A549 (cell line): Measurements from ENCODE around the gene PRMT5.

ENCODE experiments used
- CBX8 ChIP-seq: fragments of 200-600 bp; sonication (generic); IDR thresholded peaks from 2 replicates; pipeline ENCODE4 v1.6.1; 2016
- CEBPB ChIP-seq, 2 experiments: fragments of >200 bp in 1 of 2; sonication (Bioruptor Twin) in 1 of 2; formaldehyde crosslinking in 1 of 2; IDR thresholded peaks; 2 replicates each; pipeline ENCODE4 v1.6.1; 2012 to 2016
- CHD2 ChIP-seq: fragments of 150-350 bp; IDR thresholded peaks from 2 replicates; pipeline ENCODE4 v1.6.1; 2014; ENCODE audit warnings: low read length; ENCODE audit not compliant: partially characterized antibody
- CHD4 ChIP-seq: fragments of 200-600 bp; sonication (generic); IDR thresholded peaks from 2 replicates; pipeline ENCODE4 v1.6.1; 2016; ENCODE audit warnings: antibody characterized with exemption, mild to moderate bottlenecking, borderline replicate concordance
- EP300 ChIP-seq, 2 experiments: fragments of >200 bp; sonication (Bioruptor Twin); formaldehyde crosslinking; IDR thresholded peaks; 2 replicates in 1 of 2; 3 replicates in 1 of 2; pipeline ENCODE4 v1.6.1; 2016 to 2017
- ESRRA ChIP-seq: fragments of 150-350 bp; IDR thresholded peaks from 2 replicates; pipeline ENCODE4 v1.6.1; 2014; ENCODE audit warnings: mild to moderate bottlenecking, low read length, borderline replicate concordance
- KDM1A ChIP-seq: fragments of 200-600 bp; sonication (generic); IDR thresholded peaks from 2 replicates; pipeline ENCODE4 v1.6.1; 2016; ENCODE audit warnings: low read depth, mild to moderate bottlenecking
- MAX ChIP-seq: IDR thresholded peaks from 2 replicates; pipeline ENCODE4 v1.6.1; 2012
- MYC ChIP-seq: IDR thresholded peaks from 2 replicates; pipeline ENCODE4 v1.6.1; 2012; ENCODE audit warnings: mild to moderate bottlenecking, inconsistent platforms, low read length, improper control_type of control experiment, borderline replicate concordance
- SMC3 ChIP-seq: fragments of >200 bp; sonication (Bioruptor Twin); formaldehyde crosslinking; IDR thresholded peaks from 3 replicates; pipeline ENCODE4 v1.6.1; 2018; ENCODE audit warnings: inconsistent platforms
- TFCP2L1 ChIP-seq: fragments of 250-450 bp; sonication (Bioruptor Pico); IDR thresholded peaks from 2 replicates; pipeline ENCODE4 v1.5.0; 2021; ENCODE audit warnings: mild to moderate bottlenecking
- USF2 ChIP-seq: fragments of 450-650 bp; IDR thresholded peaks from 2 replicates; pipeline ENCODE4 v1.6.1; 2014; ENCODE audit warnings: antibody characterized with exemption
- ZSCAN20 ChIP-seq: fragments of 250-450 bp; sonication (Bioruptor Pico); IDR thresholded peaks from 2 replicates; pipeline ENCODE4 v1.8.0; 2022; ENCODE audit warnings: mild to moderate bottlenecking, moderate library complexity
- TF ChIP-seq, protein P1 (sequence below): fragments of >200 bp; sonication (Bioruptor Twin); formaldehyde crosslinking; IDR thresholded peaks from 3 replicates; pipeline ENCODE4 v1.5.1; 2016

- TF ChIP-seq, protein P1, sequence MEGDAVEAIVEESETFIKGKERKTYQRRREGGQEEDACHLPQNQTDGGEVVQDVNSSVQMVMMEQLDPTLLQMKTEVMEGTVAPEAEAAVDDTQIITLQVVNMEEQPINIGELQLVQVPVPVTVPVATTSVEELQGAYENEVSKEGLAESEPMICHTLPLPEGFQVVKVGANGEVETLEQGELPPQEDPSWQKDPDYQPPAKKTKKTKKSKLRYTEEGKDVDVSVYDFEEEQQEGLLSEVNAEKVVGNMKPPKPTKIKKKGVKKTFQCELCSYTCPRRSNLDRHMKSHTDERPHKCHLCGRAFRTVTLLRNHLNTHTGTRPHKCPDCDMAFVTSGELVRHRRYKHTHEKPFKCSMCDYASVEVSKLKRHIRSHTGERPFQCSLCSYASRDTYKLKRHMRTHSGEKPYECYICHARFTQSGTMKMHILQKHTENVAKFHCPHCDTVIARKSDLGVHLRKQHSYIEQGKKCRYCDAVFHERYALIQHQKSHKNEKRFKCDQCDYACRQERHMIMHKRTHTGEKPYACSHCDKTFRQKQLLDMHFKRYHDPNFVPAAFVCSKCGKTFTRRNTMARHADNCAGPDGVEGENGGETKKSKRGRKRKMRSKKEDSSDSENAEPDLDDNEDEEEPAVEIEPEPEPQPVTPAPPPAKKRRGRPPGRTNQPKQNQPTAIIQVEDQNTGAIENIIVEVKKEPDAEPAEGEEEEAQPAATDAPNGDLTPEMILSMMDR, result no peak
- TF ChIP-seq EP300 (IDR thresholded peaks at IDR 0.05) (no peak), ZSCAN20 (CRISPR knock-in tag) (no peak), TFCP2L1 (no peak), KDM1A (no peak), USF2 (no peak), MAX (no peak), ESRRA (no peak), CHD4 (no peak), MYC (no peak), CBX8 (no peak), CEBPB (IDR thresholded peaks at IDR 0.05) (no peak), CHD2 (no peak), SMC3 (no peak)
Measured at GRCh38 chr14:22897357-22897756, 31.8 kb downstream of the PRMT5 start.
